ENCODE measurements around the gene TANC1.
A peak's percentile ranks its signal among the peaks of the same experiment; 100 is the strongest.

TANC1 gene

GRCh38 chr2:159164457-159164911 lies 196.0 kb downstream of the TANC1 start:
- H3K4me3 ChIP-seq (ENCODE audit: low read depth in 1 of 2, low read length in 2 of 2), result no peak overlapping the region
- H3K27me3 ChIP-seq (ENCODE audit: insufficient read depth, low read length, poor library complexity), result no peaks in the 10 kb centered on the region
- H3K27ac ChIP-seq (ENCODE audit: low read length), result peak overlapping the region; percentile 83
- DNase-seq (peak; percentile 20), ATAC-seq (ENCODE audit: insufficient read depth, low read depth) (peak; percentile 60)
- H3K9me3 ChIP-seq (ENCODE audit: insufficient read depth, low read length, severe bottlenecking), result no peaks in the 10 kb centered on the region
- no peaks in the 10 kb centered on the region for H3K79me2 ChIP-seq (ENCODE audit: insufficient read depth, low read length)
- H3K4me1 ChIP-seq (ENCODE audit: insufficient read depth, low read length), result peaks cover 69% of the 10 kb centered on the region
- TF ChIP-seq CTCF (IDR thresholded peaks at IDR 0.05; ENCODE audit: borderline replicate concordance, extremely low read depth, low read length, poor library complexity, severe bottlenecking), result no peak
- no peak for TF ChIP-seq EZH2 (IDR thresholded peaks at IDR 0.05; ENCODE audit: borderline replicate concordance, low read depth, low read length, severe bottlenecking)
- peak overlapping the region; percentile 45 for H3K4me2 ChIP-seq (ENCODE audit: insufficient read depth, low read length)
- H3K36me3 ChIP-seq (ENCODE audit: insufficient read depth, low read length), result peaks cover 6% of the 10 kb centered on the region
- no peaks in the 10 kb centered on the region for H4K20me1 ChIP-seq (ENCODE audit: insufficient read depth, low read length)
- peak overlapping the region; percentile 41 for H2AFZ ChIP-seq (ENCODE audit: low read depth, low read length)
- H3K9ac ChIP-seq (ENCODE audit: low read depth, low read length), result peak overlapping the region; percentile 54

GRCh38 chr2:159165048-159165447 lies 196.6 kb downstream of the TANC1 start:
- DNase-seq (no peak), ATAC-seq (ENCODE audit: insufficient read depth, low read depth) (no peak)
- Histone ChIP-seq H3K79me2 (ENCODE audit: insufficient read depth, low read length) (no peaks in the 10 kb centered on the region), H3K27me3 (ENCODE audit: insufficient read depth, low read length, poor library complexity) (no peaks in the 10 kb centered on the region), H3K9me3 (ENCODE audit: insufficient read depth, low read length, severe bottlenecking) (no peaks in the 10 kb centered on the region), H4K20me1 (ENCODE audit: insufficient read depth, low read length) (no peaks in the 10 kb centered on the region), H3K4me3 (ENCODE audit: low read depth in 1 of 2, low read length in 2 of 2) (no peak overlapping the region), H3K9ac (ENCODE audit: low read depth, low read length) (peak overlapping the region; percentile 54), H3K36me3 (ENCODE audit: insufficient read depth, low read length) (peaks cover 6% of the 10 kb centered on the region), H3K4me1 (ENCODE audit: insufficient read depth, low read length) (peaks cover 65% of the 10 kb centered on the region), H2AFZ (ENCODE audit: low read depth, low read length) (no peak overlapping the region), H3K27ac (ENCODE audit: low read length) (peak overlapping the region; percentile 83), H3K4me2 (ENCODE audit: insufficient read depth, low read length) (peak overlapping the region; percentile 45)
- no peak for TF ChIP-seq CTCF (IDR thresholded peaks at IDR 0.05; ENCODE audit: borderline replicate concordance, extremely low read depth, low read length, poor library complexity, severe bottlenecking)
- TF ChIP-seq EZH2 (IDR thresholded peaks at IDR 0.05; ENCODE audit: borderline replicate concordance, low read depth, low read length, severe bottlenecking), result no peak

- TF ChIP-seq CTCF (IDR thresholded peaks at IDR 0.05; ENCODE audit: borderline replicate concordance, extremely low read depth, low read length, poor library complexity, severe bottlenecking) (peak; percentile 34), EZH2 (IDR thresholded peaks at IDR 0.05; ENCODE audit: borderline replicate concordance, low read depth, low read length, severe bottlenecking) (no peak)
- Histone ChIP-seq H3K4me1 (ENCODE audit: insufficient read depth, low read length) (peaks cover 29% of the 10 kb centered on the region), H3K9me3 (ENCODE audit: insufficient read depth, low read length, severe bottlenecking) (no peaks in the 10 kb centered on the region), H3K4me3 (ENCODE audit: low read depth in 1 of 2, low read length in 2 of 2) (no peak overlapping the region), H3K79me2 (ENCODE audit: insufficient read depth, low read length) (no peaks in the 10 kb centered on the region), H3K36me3 (ENCODE audit: insufficient read depth, low read length) (peaks cover 25% of the 10 kb centered on the region; the same call in 1 of the 2 replicates), H2AFZ (ENCODE audit: low read depth, low read length) (no peak overlapping the region), H3K27ac (ENCODE audit: low read length) (no peak overlapping the region), H3K9ac (ENCODE audit: low read depth, low read length) (no peak overlapping the region), H3K27me3 (ENCODE audit: insufficient read depth, low read length, poor library complexity) (no peaks in the 10 kb centered on the region), H3K4me2 (ENCODE audit: insufficient read depth, low read length) (no peak overlapping the region), H4K20me1 (ENCODE audit: insufficient read depth, low read length) (no peaks in the 10 kb centered on the region)
- DNase-seq, result no peak
- no peak for ATAC-seq (ENCODE audit: insufficient read depth, low read depth)
Measured at GRCh38 chr2:159168707-159169106, 200.3 kb downstream of the TANC1 start.

GRCh38 chr2:159169187-159169586 lies 200.7 kb downstream of the TANC1 start:
- no peaks in the 10 kb centered on the region for H4K20me1 ChIP-seq (ENCODE audit: insufficient read depth, low read length)
- ATAC-seq (ENCODE audit: insufficient read depth, low read depth) (no peak), DNase-seq (no peak)
- no peaks in the 10 kb centered on the region for H3K9me3 ChIP-seq (ENCODE audit: insufficient read depth, low read length, severe bottlenecking)
- no peak overlapping the region for H2AFZ ChIP-seq (ENCODE audit: low read depth, low read length)
- H3K9ac ChIP-seq (ENCODE audit: low read depth, low read length), result no peak overlapping the region
- no peak overlapping the region for H3K4me2 ChIP-seq (ENCODE audit: insufficient read depth, low read length)
- H3K4me3 ChIP-seq (ENCODE audit: low read depth in 1 of 2, low read length in 2 of 2), result no peak overlapping the region
- H3K79me2 ChIP-seq (ENCODE audit: insufficient read depth, low read length), result no peaks in the 10 kb centered on the region
- H3K36me3 ChIP-seq (ENCODE audit: insufficient read depth, low read length), result peaks cover 25% of the 10 kb centered on the region; the same call in 1 of the 2 replicates
- no peak overlapping the region for H3K27ac ChIP-seq (ENCODE audit: low read length)
- no peaks in the 10 kb centered on the region for H3K27me3 ChIP-seq (ENCODE audit: insufficient read depth, low read length, poor library complexity)
- TF ChIP-seq CTCF (IDR thresholded peaks at IDR 0.05; ENCODE audit: borderline replicate concordance, extremely low read depth, low read length, poor library complexity, severe bottlenecking) (no peak), EZH2 (IDR thresholded peaks at IDR 0.05; ENCODE audit: borderline replicate concordance, low read depth, low read length, severe bottlenecking) (no peak)
- peaks cover 24% of the 10 kb centered on the region for H3K4me1 ChIP-seq (ENCODE audit: insufficient read depth, low read length)

All from DND-41 (cell line).